Activated naive CD8-positive, alpha-beta T cell treated with anti-CD3 and anti-CD28 coated beads, Interleukin-2, amount 10 ng/mL, durations not matched to agents 7 days and 5 days (primary cell): ENCODE data around the gene SLC6A9. TPM values are rescaled to one million over a fixed set of nuclear protein-coding genes. Genes with fewer than 3 reads are reported as not detected.

Source experiments
- ATAC-seq: fragments of 150-1000 bp; cut with Tn5 transposase; one replicate; pipeline ENCODE4 v1.10.0; 2021; ENCODE audit warnings: low read depth, moderate library complexity
- POLR2A ChIA-PET: fragments of 350-600 bp; sonication (Branson Sonifier 250); formaldehyde crosslinking; loops from one replicate; lab custom pipeline; 2021; ENCODE audit warnings: antibody characterized with exemption; lab: Charles Lee
- DNase-seq: peaks from one replicate; pipeline ENCODE4 v3.0.0; 2021
- H3K27ac Mint-ChIP-seq: one replicate; pipeline ENCODE4 v1.8.0; 2022; ENCODE audit warnings: mild to moderate bottlenecking, mixed read lengths
- H3K27me3 Mint-ChIP-seq: one replicate; pipeline ENCODE4 v1.8.0; 2022; ENCODE audit warnings: mild to moderate bottlenecking, moderate library complexity, mixed read lengths
- H3K36me3 Mint-ChIP-seq: one replicate; pipeline ENCODE4 v1.8.0; 2021; ENCODE audit warnings: mild to moderate bottlenecking, mixed read lengths
- H3K4me1 Mint-ChIP-seq: one replicate; pipeline ENCODE4 v1.8.0; 2021; ENCODE audit warnings: mixed read lengths
- H3K4me3 Mint-ChIP-seq: one replicate; pipeline ENCODE4 v1.8.0; 2022; ENCODE audit warnings: mild to moderate bottlenecking, moderate library complexity, mixed read lengths
- H3K9me3 Mint-ChIP-seq: one replicate; pipeline ENCODE4 v1.8.0; 2021; ENCODE audit warnings: mixed read lengths
- total RNA-seq, 2 experiments: library from RNA; stranded (reverse); gene quantifications; one replicate each; pipeline ENCODE4 v1.2.3, GENCODE V29; 2021

SLC6A9 gene
- total RNA-seq, 2 experiments from 2014 or later, result 1.9 to 3.0 TPM

GRCh38 chr1:44043176-44044070 lies 12.2 kb upstream of the SLC6A9 start:
- no peaks in the 10 kb centered on the region for H3K9me3 Mint-ChIP-seq
- no peak overlapping the region for H3K4me3 Mint-ChIP-seq
- no peak for DNase-seq
- ATAC-seq, result no peak
- H3K27me3 Mint-ChIP-seq, result peaks cover 20% of the 10 kb centered on the region
- peaks cover 11% of the 10 kb centered on the region for H3K4me1 Mint-ChIP-seq
- H3K27ac Mint-ChIP-seq, result no peak overlapping the region
- POLR2A ChIA-PET, result no interaction called here
- H3K36me3 Mint-ChIP-seq, result no peaks in the 10 kb centered on the region

GRCh38 chr1:44040846-44041245 lies 9.6 kb upstream of the SLC6A9 start:
- DNase-seq (no peak), ATAC-seq (no peak)
- Mint-ChIP-seq H3K27me3 (peaks cover 16% of the 10 kb centered on the region), H3K4me3 (no peak overlapping the region), H3K36me3 (no peaks in the 10 kb centered on the region), H3K27ac (no peak overlapping the region), H3K9me3 (no peaks in the 10 kb centered on the region), H3K4me1 (peaks cover 2% of the 10 kb centered on the region)
- POLR2A ChIA-PET, result no interaction called here

- no peaks in the 10 kb centered on the region for H3K9me3 Mint-ChIP-seq
- H3K4me3 Mint-ChIP-seq, result no peak overlapping the region
- peaks cover 16% of the 10 kb centered on the region for H3K27me3 Mint-ChIP-seq
- H3K36me3 Mint-ChIP-seq, result no peaks in the 10 kb centered on the region
- no peak overlapping the region for H3K27ac Mint-ChIP-seq
- peaks cover 2% of the 10 kb centered on the region for H3K4me1 Mint-ChIP-seq
- no peak for ATAC-seq
- DNase-seq, result no peak
- POLR2A ChIA-PET, result no interaction called here
Measured at GRCh38 chr1:44040418-44040817, 9.2 kb upstream of the SLC6A9 start.

GRCh38 chr1:44038876-44039657 lies 7.8 kb upstream of the SLC6A9 start:
- DNase-seq (no peak), ATAC-seq (no peak)
- POLR2A ChIA-PET, result no interaction called here
- Mint-ChIP-seq H3K36me3 (no peaks in the 10 kb centered on the region), H3K4me1 (peaks cover 2% of the 10 kb centered on the region), H3K9me3 (no peaks in the 10 kb centered on the region), H3K27ac (no peak overlapping the region), H3K4me3 (no peak overlapping the region), H3K27me3 (peaks cover 12% of the 10 kb centered on the region)

- POLR2A ChIA-PET, result no interaction called here
- H3K4me3 Mint-ChIP-seq, result no peak overlapping the region
- DNase-seq (no peak), ATAC-seq (no peak)
- no peaks in the 10 kb centered on the region for H3K9me3 Mint-ChIP-seq
- peaks cover 2% of the 10 kb centered on the region for H3K4me1 Mint-ChIP-seq
- peaks cover 8% of the 10 kb centered on the region for H3K27me3 Mint-ChIP-seq
- no peak overlapping the region for H3K27ac Mint-ChIP-seq
- H3K36me3 Mint-ChIP-seq, result no peaks in the 10 kb centered on the region
Measured at GRCh38 chr1:44037154-44037553, 5.9 kb upstream of the SLC6A9 start.

GRCh38 chr1:44036409-44037139 lies 5.3 kb upstream of the SLC6A9 start:
- no peak overlapping the region for H3K4me3 Mint-ChIP-seq
- POLR2A ChIA-PET, result interaction anchor here (0.8 kb wide), 1 partner anchor 24 kb away, joined by 3 read pairs; no protein-coding TSS in a partner anchor
- ATAC-seq (peak; percentile 66), DNase-seq (peak; percentile 62)
- H3K9me3 Mint-ChIP-seq, result no peaks in the 10 kb centered on the region
- no peaks in the 10 kb centered on the region for H3K36me3 Mint-ChIP-seq
- no peak overlapping the region for H3K27ac Mint-ChIP-seq
- H3K4me1 Mint-ChIP-seq, result peaks cover 3% of the 10 kb centered on the region
- peaks cover 5% of the 10 kb centered on the region for H3K27me3 Mint-ChIP-seq

GRCh38 chr1:44035726-44036408 lies 4.6 kb upstream of the SLC6A9 start:
- no peaks in the 10 kb centered on the region for H3K36me3 Mint-ChIP-seq
- peaks cover 4% of the 10 kb centered on the region for H3K4me1 Mint-ChIP-seq
- ATAC-seq, result no peak
- DNase-seq, result no peak
- POLR2A ChIA-PET, result interaction anchor here (0.8 kb wide), 1 partner anchor 23 kb away, joined by 3 read pairs; no protein-coding TSS in a partner anchor
- no peaks in the 10 kb centered on the region for H3K9me3 Mint-ChIP-seq
- peaks cover 2% of the 10 kb centered on the region for H3K27me3 Mint-ChIP-seq
- H3K27ac Mint-ChIP-seq, result no peak overlapping the region
- no peak overlapping the region for H3K4me3 Mint-ChIP-seq

- POLR2A ChIA-PET, result no interaction called here
- Mint-ChIP-seq H3K9me3 (no peaks in the 10 kb centered on the region), H3K36me3 (no peaks in the 10 kb centered on the region), H3K4me1 (peaks cover 4% of the 10 kb centered on the region), H3K27me3 (peaks cover 2% of the 10 kb centered on the region), H3K27ac (no peak overlapping the region), H3K4me3 (no peak overlapping the region)
- DNase-seq (no peak), ATAC-seq (no peak)
Measured at GRCh38 chr1:44034976-44035716, 3.9 kb upstream of the SLC6A9 start.

GRCh38 chr1:44034423-44034822 lies 3.2 kb upstream of the SLC6A9 start:
- H3K9me3 Mint-ChIP-seq, result no peaks in the 10 kb centered on the region
- H3K36me3 Mint-ChIP-seq, result no peaks in the 10 kb centered on the region
- POLR2A ChIA-PET, result no interaction called here
- H3K27me3 Mint-ChIP-seq, result no peaks in the 10 kb centered on the region
- ATAC-seq (no peak), DNase-seq (no peak)
- H3K4me1 Mint-ChIP-seq, result peaks cover 8% of the 10 kb centered on the region
- no peak overlapping the region for H3K27ac Mint-ChIP-seq
- H3K4me3 Mint-ChIP-seq, result no peak overlapping the region

- Mint-ChIP-seq H3K9me3 (no peaks in the 10 kb centered on the region), H3K27me3 (no peaks in the 10 kb centered on the region), H3K36me3 (no peaks in the 10 kb centered on the region), H3K4me1 (peaks cover 11% of the 10 kb centered on the region), H3K27ac (no peak overlapping the region), H3K4me3 (no peak overlapping the region)
- POLR2A ChIA-PET, result no interaction called here
- DNase-seq, result no peak
- ATAC-seq, result no peak
Measured at GRCh38 chr1:44033756-44034155, 2.5 kb upstream of the SLC6A9 start.

- Mint-ChIP-seq H3K27ac (no peak overlapping the region), H3K4me1 (peaks cover 12% of the 10 kb centered on the region), H3K27me3 (no peaks in the 10 kb centered on the region), H3K4me3 (no peak overlapping the region), H3K36me3 (no peaks in the 10 kb centered on the region), H3K9me3 (no peaks in the 10 kb centered on the region)
- POLR2A ChIA-PET, result no interaction called here
- DNase-seq (no peak), ATAC-seq (no peak)
Measured at GRCh38 chr1:44033041-44033575, 1.8 kb upstream of the SLC6A9 start.

GRCh38 chr1:44032170-44032790 lies 1.0 kb upstream of the SLC6A9 start:
- ATAC-seq, result no peak
- Mint-ChIP-seq H3K27me3 (no peaks in the 10 kb centered on the region), H3K9me3 (no peaks in the 10 kb centered on the region), H3K27ac (no peak overlapping the region), H3K4me1 (peaks cover 13% of the 10 kb centered on the region), H3K36me3 (no peaks in the 10 kb centered on the region), H3K4me3 (peak overlapping the region; percentile 90)
- POLR2A ChIA-PET, result interaction anchor here (1.3 kb wide), 1 partner anchor 382 kb away, joined by 3 read pairs; the partner anchor contains the start of gene KDM4A
- no peak for DNase-seq
